HFFc6 (cell line): ENCODE measurements around the gene LYVE1. TPM values are rescaled to one million over a fixed set of nuclear protein-coding genes. Genes with fewer than 3 reads are reported as not detected.
A peak's percentile ranks its signal among the peaks of the same experiment; 100 is the strongest.

Experiments
- DNase-seq: peaks from one replicate; pipeline ENCODE4 v3.0.0-alpha.2; 2018
- H3K27ac Mint-ChIP-seq: 2 replicates; pipeline ENCODE4 v1.8.0; 2020; ENCODE audit warnings: mild to moderate bottlenecking, mixed read lengths
- H3K27me3 Mint-ChIP-seq: 2 replicates; pipeline ENCODE4 v1.8.0; 2021; ENCODE audit warnings: mild to moderate bottlenecking, moderate library complexity, mixed read lengths; ENCODE audit not compliant: insufficient read depth
- H3K36me3 Mint-ChIP-seq: 2 replicates; pipeline ENCODE4 v1.8.0; 2021; ENCODE audit warnings: low read depth, mixed read lengths
- H3K4me1 Mint-ChIP-seq: 2 replicates; pipeline ENCODE4 v1.8.0; 2020; ENCODE audit warnings: low read depth, mixed read lengths
- H3K4me3 Mint-ChIP-seq: 2 replicates; pipeline ENCODE4 v1.8.0; 2020; ENCODE audit warnings: mild to moderate bottlenecking, moderate library complexity, mixed read lengths
- H3K9me3 Mint-ChIP-seq: 2 replicates; pipeline ENCODE4 v1.8.0; 2020; ENCODE audit warnings: mild to moderate bottlenecking, mixed read lengths
- CTCF ChIP-seq: fragments of 200-600 bp; sonication (generic); IDR thresholded peaks from 2 replicates; pipeline ENCODE4 v1.5.0; 2021; ENCODE audit warnings: antibody characterized with exemption, mild to moderate bottlenecking
- total RNA-seq, 6 experiments: library from RNA; stranded (reverse); fragmentation: NEBNext Ultra II Directional; extraction: Animal tissue kit (Norgen Biotek cat#: 25700); gene quantifications; 2 replicates in 1 of 6; 3 replicates in 5 of 6; pipeline ENCODE4 v1.2.3, GENCODE V29; 2021

LYVE1 gene
- total RNA-seq, 6 experiments from 2014 or later, result 0.09 TPM; not detected in 5

- Mint-ChIP-seq H3K36me3 (no peaks in the 10 kb centered on the region), H3K4me3 (no peak overlapping the region), H3K27me3 (no peaks in the 10 kb centered on the region; the same call in none of the 2 replicates), H3K9me3 (no peaks in the 10 kb centered on the region), H3K4me1 (peaks cover 7% of the 10 kb centered on the region; the same call in 1 of the 2 replicates), H3K27ac (no peak overlapping the region)
- TF ChIP-seq CTCF, result no peak
- DNase-seq, result no peak
Measured at GRCh38 chr11:10561043-10561818, 7.2 kb downstream of the LYVE1 start.

GRCh38 chr11:10558288-10558687, 10.2 kb downstream of the LYVE1 start:
- Mint-ChIP-seq H3K4me3 (no peak overlapping the region), H3K27me3 (no peaks in the 10 kb centered on the region; the same call in 1 of the 2 replicates), H3K4me1 (peaks cover 7% of the 10 kb centered on the region; the same call in 1 of the 2 replicates), H3K9me3 (no peaks in the 10 kb centered on the region), H3K27ac (no peak overlapping the region), H3K36me3 (no peaks in the 10 kb centered on the region)
- no peak for DNase-seq
- TF ChIP-seq CTCF, result no peak

- no peak overlapping the region for H3K27ac Mint-ChIP-seq
- TF ChIP-seq CTCF, result no peak
- no peak overlapping the region for H3K4me3 Mint-ChIP-seq
- no peak for DNase-seq
- no peaks in the 10 kb centered on the region; the same call in 1 of the 2 replicates for H3K27me3 Mint-ChIP-seq
- peaks cover 14% of the 10 kb centered on the region for H3K4me1 Mint-ChIP-seq
- peaks cover 6% of the 10 kb centered on the region for H3K36me3 Mint-ChIP-seq
- H3K9me3 Mint-ChIP-seq, result peaks cover 8% of the 10 kb centered on the region
Measured at GRCh38 chr11:10556590-10556989, 11.9 kb downstream of the LYVE1 start.

- no peak for DNase-seq
- Mint-ChIP-seq H3K9me3 (peaks cover 11% of the 10 kb centered on the region), H3K36me3 (peaks cover 9% of the 10 kb centered on the region), H3K4me3 (no peak overlapping the region), H3K27ac (peak overlapping the region; percentile 73), H3K4me1 (peaks cover 32% of the 10 kb centered on the region), H3K27me3 (no peaks in the 10 kb centered on the region; the same call in 1 of the 2 replicates)
- TF ChIP-seq CTCF, result no peak
Measured at GRCh38 chr11:10551845-10552352, 16.6 kb downstream of the LYVE1 start.

- peak; percentile 68 for DNase-seq
- Mint-ChIP-seq H3K9me3 (peaks cover 11% of the 10 kb centered on the region), H3K36me3 (peaks cover 9% of the 10 kb centered on the region), H3K27me3 (no peaks in the 10 kb centered on the region), H3K4me3 (peak overlapping the region; percentile 15), H3K4me1 (peaks cover 32% of the 10 kb centered on the region), H3K27ac (peak overlapping the region; percentile 73)
- no peak for TF ChIP-seq CTCF
Measured at GRCh38 chr11:10551290-10551592, 17.2 kb downstream of the LYVE1 start.
